Measurements from ENCODE around the gene KCNAB2.

The KCNAB2 gene

GRCh38 chr1:6085666-6086065 is 40.0 kb downstream of the KCNAB2 start:
- no peak for DNase-seq

DNA sequence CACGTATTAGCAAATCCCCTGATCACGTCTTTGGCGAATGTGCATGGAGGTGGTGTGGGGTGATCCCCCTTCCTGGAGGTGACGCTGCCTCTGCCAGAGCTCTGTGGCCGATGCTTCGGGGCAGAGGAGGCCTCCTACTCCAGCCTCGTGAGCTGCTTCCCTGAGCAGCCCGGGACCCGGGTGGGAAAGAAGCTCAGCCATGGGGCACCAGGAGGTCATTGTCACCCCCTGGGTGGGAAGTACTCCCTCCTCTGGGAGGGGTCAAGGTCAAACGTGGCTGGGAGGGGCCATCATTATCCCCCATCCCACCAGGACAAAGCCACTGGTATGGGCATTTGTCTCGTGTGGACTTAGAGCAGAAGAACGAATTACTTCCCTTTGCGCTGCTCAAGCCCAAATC is 40.7 kb downstream of the KCNAB2 start:
- DNase-seq, result no peak

- no peak for DNase-seq
Observed at GRCh38 chr1:6086762-6087376, 41.2 kb downstream of the KCNAB2 start.

DNA sequence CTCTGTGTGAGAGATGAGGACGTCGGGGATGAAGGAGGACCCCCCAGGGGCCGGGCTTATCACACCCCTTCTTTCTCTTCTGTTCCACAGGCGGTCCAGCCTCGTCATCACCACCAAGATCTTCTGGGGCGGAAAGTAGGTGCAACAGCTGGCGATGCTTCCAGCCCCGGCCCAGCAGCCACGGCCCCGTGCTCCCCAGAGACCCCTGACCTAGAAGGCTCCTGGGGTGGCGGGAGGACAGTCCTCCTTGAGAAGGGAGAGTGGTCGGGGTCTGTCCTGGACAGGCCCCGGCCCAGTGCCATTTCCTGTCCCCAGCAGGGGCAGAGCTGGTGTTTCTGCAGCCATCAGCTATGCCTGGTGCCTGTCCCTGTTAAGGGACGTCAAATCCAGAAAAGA is 41.7 kb downstream of the KCNAB2 start:
- no peak for DNase-seq

DNA sequence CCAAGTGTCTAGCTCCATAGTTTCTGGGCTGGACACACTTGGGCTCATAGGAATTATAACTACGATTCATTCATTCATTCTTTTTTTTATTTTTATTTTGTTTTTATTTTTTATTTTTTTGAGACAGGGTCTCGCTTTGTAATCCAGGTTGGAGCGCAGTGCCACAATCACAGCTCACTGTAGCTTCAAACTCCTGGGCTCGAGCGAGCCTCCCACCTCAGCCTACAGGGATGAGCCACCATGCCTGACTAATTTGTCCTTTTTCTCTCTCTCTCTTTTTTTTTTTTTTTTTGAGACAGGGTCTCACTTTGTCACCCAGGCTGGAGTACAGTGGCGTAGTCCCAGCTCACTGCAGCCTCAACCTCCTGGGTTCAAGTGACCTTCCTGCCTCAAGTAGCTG is 42.3 kb downstream of the KCNAB2 start:
- no peak for DNase-seq

GRCh38 chr1:6088956-6089355 is 43.3 kb downstream of the KCNAB2 start:
- DNase-seq, result no peak

DNA sequence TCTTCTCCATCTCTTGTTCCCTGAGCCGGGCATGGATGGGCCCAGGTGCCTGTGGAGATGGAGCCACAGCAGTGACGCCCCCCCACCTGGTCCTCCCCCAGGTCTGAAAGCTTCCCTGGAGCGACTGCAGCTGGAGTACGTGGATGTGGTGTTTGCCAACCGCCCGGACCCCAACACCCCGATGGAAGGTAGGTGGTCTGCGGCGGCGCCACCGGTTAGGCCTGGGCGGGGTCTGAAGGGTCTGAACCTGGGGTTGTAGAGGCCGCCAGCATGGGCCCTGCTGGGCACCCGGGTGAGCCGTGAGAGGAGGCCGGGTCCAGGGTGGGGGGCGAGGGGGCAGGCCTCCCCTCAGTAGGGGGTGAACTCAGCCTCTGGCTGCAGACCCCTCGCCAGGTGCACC is 44.6 kb downstream of the KCNAB2 start:
- no peak for DNase-seq

DNA sequence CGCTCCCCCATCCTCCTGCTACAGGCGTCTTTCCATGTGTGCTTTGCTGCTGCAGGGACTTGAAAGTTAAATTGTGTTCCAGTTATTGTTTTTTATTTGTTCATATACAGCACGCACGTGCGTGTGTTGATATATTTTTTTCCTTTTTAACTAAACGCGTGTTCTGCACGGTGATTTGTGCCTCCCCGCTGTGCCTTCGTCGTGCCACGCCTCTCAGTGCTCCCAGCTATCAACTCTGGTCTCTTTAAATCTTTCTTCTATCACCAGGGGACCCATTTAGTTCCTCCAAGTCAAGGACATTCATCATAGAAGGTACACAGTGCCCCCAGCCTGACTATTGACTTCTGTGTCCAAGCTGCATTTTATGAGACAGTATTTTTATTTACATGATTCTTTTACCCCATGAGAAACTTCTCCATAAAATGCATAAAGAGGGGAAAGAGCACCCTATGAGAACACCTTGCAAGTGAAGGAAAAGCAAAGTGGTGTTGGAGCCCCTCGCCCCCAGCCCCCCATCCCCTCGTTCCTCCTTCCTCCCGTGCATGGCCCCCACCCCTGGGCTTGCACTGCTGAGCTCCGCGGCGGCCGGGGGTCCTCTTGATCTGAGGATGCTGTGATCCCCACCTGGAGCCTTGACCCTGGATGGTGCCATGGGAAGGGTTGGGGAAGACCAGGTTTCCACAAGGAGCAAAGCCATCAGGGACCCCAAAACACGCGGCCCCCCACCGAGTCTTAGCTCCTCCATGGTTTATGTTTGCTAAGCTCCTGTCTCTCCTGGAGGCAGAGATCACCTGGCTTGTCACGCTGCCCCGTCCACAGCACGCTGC is 45.5 kb downstream of the KCNAB2 start:
- no peak for DNase-seq

DNA sequence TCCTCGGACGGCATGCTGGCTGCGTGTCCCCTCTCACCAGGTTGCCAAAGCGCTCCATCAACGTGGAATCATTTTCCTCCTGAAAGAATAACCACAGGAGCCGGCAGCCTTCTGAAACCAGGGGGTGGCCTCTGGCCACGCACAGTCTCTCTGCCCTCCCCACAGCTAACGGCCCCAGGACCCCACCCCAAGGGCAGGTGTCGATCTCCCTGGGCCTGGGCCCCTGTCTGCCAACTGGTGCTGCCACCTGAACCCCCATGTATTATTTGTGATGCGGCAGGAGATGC is 46.1 kb downstream of the KCNAB2 start:
- DNase-seq, result no peak

DNA sequence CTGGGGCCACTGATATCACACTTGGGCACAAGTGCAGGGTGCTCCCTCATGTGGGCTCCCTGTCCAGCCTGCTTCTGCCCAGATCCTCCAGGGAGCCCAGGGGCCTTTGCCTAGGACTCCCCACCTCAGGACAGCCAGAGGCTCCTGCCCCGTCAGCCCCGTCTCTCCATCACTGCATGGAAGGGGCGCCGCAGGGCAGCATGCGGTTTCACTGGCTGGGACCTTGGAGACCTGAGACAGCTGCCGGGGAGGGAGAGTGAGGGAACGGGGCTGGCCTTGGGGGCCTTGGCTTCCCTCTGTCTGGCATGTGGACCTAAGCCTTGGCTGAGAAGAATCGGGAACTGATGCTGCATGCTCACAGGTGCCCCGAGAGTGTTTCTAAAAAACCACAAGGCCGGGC is 46.5 kb downstream of the KCNAB2 start:
- no peak for DNase-seq

GRCh38 chr1:6093071-6093470 is 47.4 kb downstream of the KCNAB2 start:
- DNase-seq, result no peak

- DNase-seq, result no peak
Observed at GRCh38 chr1:6093611-6094010, 47.9 kb downstream of the KCNAB2 start.

DNA sequence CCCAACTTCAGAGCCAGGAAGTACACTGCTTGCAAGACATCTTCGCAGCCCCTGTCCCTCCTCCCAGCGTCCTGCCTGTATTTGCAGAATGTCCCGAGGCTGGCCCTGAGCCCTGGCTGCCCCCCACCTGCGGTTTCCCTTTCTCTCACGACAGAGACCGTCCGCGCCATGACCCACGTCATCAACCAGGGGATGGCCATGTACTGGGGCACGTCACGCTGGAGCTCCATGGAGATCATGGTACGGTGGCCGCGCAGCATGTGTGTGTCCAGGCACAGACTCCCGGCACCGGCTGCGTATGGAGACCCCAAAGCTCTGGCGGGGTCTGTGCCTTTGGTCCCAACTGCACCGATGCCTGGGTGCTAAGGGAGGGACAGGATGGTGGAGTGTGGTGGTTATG is 48.6 kb downstream of the KCNAB2 start:
- DNase-seq, result no peak

GRCh38 chr1:6094801-6095505 is 49.3 kb downstream of the KCNAB2 start:
- no peak for DNase-seq

- no peak for DNase-seq
Observed at GRCh38 chr1:6095511-6096242, 50.0 kb downstream of the KCNAB2 start.

GRCh38 chr1:6096243-6097116 is 50.8 kb downstream of the KCNAB2 start:
- DNase-seq, result no peak

- no peak for DNase-seq
Observed at GRCh38 chr1:6097117-6097595, 51.5 kb downstream of the KCNAB2 start.

DNA sequence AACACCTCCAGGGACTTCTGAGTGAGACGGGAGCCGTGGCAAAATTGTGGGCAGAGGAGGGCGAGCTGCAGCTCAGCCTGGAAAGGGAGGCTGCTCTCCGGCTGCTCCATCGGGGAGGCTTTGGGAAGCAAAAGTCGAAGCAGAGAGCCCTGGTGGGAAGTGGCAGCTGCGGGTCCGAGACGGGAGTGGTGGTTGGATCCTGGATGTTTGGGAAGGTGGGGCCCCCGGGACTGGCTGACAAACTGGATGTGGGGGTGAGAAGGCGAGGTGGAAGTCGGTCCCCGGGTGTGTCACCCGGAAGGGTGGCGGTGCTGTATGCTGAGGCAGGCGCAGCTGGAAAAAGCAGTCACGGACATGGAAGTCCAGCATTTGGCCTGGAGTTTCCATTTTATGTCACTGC is 52.1 kb downstream of the KCNAB2 start:
- DNase-seq, result no peak

DNA sequence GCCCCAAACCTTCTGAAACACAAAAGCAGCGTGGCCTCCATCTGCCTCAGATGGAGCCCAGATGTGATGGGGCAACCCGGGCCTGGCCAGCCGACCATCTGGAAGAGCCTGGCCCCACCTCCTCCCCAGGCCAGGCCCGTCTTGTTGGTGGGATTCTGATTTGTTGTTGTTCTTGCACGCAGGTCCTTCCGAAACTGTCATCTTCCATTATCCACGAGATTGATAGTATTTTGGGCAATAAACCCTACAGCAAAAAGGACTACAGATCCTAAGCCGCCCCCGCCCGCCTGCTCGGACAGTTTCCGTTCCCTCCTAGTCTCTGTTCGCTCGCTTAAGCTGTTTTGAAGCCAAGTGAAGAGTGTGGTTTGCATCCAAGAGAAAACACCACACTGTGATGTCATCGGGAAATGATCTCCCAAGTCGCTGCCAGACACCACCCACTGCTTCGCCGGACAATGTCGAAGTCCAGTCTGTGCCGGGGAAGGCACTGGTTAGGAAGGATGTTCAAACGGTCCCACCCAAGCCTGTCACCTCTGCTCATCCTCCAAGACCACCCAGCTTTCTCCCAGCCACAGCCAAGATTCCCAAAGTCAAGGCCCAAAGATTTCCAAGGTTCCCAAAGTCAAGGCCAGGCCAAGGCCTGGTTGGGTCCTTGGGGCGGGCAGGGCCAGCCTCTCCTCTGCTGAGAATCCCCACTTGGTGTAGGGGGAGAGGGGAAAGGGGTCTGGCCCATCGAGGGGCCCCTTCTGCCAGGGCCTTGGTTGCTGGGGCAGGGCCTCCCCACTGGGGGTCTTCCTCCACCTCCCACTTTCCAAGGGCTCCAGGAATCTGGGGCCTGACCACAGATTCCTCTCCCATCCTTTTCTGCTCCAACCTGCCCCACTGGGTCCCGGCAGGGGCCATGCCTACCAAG is 52.9 kb downstream of the KCNAB2 start:
- no peak for DNase-seq

- no peak for DNase-seq
Observed at GRCh38 chr1:6099297-6099696, 53.6 kb downstream of the KCNAB2 start.
